Esophagus squamous epithelium (tissue), 4 donors: ENCODE results near the gene PRMT1.

Experiments used
- CTCF ChIP-seq, 6 experiments: fragments of 450-650 bp in 4 of 6; fragments of 200-600 bp in 2 of 6; sonication (generic) in 2 of 6; IDR thresholded peaks; one replicate each; pipeline ENCODE4 v1.5.1; 2016 to 2019; ENCODE audit warnings: antibody characterized with exemption in 6 of 6, mild to moderate bottlenecking in 4 of 6, moderate library complexity in 4 of 6
- POLR2A ChIP-seq, 4 donors: fragments of 450-650 bp; IDR thresholded peaks; one replicate each; pipeline ENCODE4 v1.6.1; 2017; ENCODE audit warnings: antibody characterized with exemption in 4 of 4, mild to moderate bottlenecking in 4 of 4, moderate library complexity in 3 of 4

DNA sequence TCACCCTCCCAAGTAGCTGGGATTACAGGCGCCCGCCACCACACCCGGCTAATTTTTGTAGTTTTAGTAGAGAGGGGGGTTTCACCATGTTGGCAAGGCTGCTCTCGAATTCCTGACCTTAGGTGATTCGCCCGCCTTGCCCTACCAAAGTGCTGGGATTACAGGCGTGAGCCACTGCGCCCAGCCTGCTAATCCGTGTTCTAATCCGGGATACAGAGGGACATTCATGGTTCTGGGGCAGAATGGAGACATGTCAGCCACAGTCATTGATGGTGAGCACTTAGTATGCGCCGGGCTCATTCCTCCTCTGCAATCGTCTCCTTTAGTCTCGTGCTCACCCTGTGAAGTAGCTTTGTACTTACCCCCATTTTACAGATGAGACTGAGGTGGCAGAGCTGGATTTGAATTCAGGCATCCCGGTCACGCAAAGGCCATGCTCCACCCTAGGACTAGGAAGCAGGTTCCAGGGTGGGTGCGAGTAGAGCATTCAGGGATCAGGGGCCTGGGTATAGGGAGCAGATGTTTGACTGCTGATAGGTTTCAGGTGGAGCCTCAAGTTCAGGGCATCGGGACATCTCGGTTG is 45.4 kb upstream of the PRMT1 start:
- TF ChIP-seq CTCF (IDR thresholded peaks at IDR 0.05) = no peak
- no peak for TF ChIP-seq POLR2A (IDR thresholded peaks at IDR 0.05)
